Transverse colon (tissue), 3 donors: ENCODE data around the gene RAB3GAP2.

Source experiments
- CTCF ChIP-seq, 5 experiments: fragments of 200-600 bp in 3 of 5; fragments of 450-650 bp in 2 of 5; sonication (generic) in 3 of 5; IDR thresholded peaks; 1 replicate in 2 of 5; 2 replicates in 3 of 5; pipeline ENCODE4 v1.5.1; 2016 to 2017; ENCODE audit warnings: antibody characterized with exemption in 5 of 5, inconsistent platforms in 3 of 5, mild to moderate bottlenecking in 2 of 5, moderate library complexity in 1 of 5
- EP300 ChIP-seq: sonication (generic); formaldehyde crosslinking; IDR thresholded peaks from one replicate; pipeline ENCODE4 v1.6.1; 2017; ENCODE audit warnings: antibody characterized with exemption, low read depth
- POLR2A ChIP-seq: fragments of 450-650 bp; IDR thresholded peaks from one replicate; pipeline ENCODE4 v1.6.1; 2016; ENCODE audit warnings: antibody characterized with exemption, mild to moderate bottlenecking, moderate library complexity

DNA sequence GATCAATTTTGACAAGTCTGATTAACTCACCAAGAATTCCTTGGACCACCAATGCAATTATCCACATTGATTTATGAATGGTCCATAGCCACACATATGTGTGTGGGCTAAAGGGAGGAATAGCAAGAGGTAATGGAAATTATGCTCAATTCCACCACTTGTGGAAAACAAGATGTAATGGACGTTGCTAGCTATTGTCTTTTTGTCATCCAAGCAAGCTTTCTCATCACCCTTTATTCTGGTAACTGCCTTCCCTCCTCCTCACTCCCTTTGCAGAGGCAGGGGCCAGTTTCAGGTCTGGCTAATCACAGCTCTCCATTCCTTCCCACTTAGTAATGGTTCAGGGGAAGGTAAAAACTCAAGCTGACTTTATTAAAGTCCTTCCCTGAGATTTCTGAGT is 24.7 kb upstream of the RAB3GAP2 start:
- no peak for TF ChIP-seq POLR2A
- no peak for TF ChIP-seq CTCF (IDR thresholded peaks at IDR 0.05)
- TF ChIP-seq EP300: no peak
